Activated T-cell treated with anti-CD3 and anti-CD28 coated beads, Interleukin-2, amount 50 U/mL, for 24 hours (primary cell): Measurements from ENCODE around the gene ZBTB40.

Experiments used
- DNase-seq: peaks from one replicate; pipeline ENCODE4 v3.0.0-alpha.2; 2020
- H3K27ac Mint-ChIP-seq: 2 replicates; pipeline ENCODE4 v1.8.0; 2020; ENCODE audit warnings: mild to moderate bottlenecking, mixed read lengths
- H3K27me3 Mint-ChIP-seq: 2 replicates; pipeline ENCODE4 v1.8.0; 2020; ENCODE audit warnings: mixed read lengths
- H3K36me3 Mint-ChIP-seq: 2 replicates; pipeline ENCODE4 v1.8.0; 2020; ENCODE audit warnings: low read depth, mixed read lengths
- H3K4me1 Mint-ChIP-seq: 2 replicates; pipeline ENCODE4 v1.8.0; 2020; ENCODE audit warnings: low read depth, mixed read lengths
- H3K4me3 Mint-ChIP-seq: 2 replicates; pipeline ENCODE4 v1.8.0; 2020; ENCODE audit warnings: mild to moderate bottlenecking, moderate library complexity, mixed read lengths
- H3K9me3 Mint-ChIP-seq: 2 replicates; pipeline ENCODE4 v1.8.0; 2020; ENCODE audit warnings: mixed read lengths

The ZBTB40 gene

DNA sequence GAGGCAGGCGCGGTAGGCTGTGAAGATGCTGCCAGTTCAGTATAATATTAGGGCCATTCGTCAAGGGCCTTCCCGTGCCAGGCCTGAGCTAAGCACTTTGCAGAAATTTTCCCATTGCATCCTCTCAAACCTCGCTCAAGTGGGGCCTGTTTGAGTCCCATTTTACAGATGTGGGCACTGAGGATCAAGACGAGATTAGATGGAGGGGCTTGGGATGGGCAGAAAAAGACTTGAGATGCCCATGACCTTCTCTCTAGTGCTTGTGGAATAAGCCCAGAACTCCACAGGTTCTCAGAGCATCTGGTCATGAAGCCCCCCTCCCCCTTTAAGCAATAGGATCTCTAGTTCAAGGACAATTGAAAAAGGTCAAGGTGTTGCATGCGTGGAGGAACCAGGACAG, 121.6 kb downstream of the ZBTB40 start:
- DNase-seq: no peak
- Mint-ChIP-seq H3K4me1 (no peaks in the 10 kb centered on the region), H3K9me3 (peaks cover 9% of the 10 kb centered on the region), H3K4me3 (no peak overlapping the region), H3K36me3 (no peaks in the 10 kb centered on the region), H3K27ac (no peak overlapping the region), H3K27me3 (peaks cover 7% of the 10 kb centered on the region)

- H3K4me1 Mint-ChIP-seq: no peaks in the 10 kb centered on the region
- peaks cover 7% of the 10 kb centered on the region for H3K27me3 Mint-ChIP-seq
- no peak for DNase-seq
- peaks cover 15% of the 10 kb centered on the region for H3K9me3 Mint-ChIP-seq
- H3K27ac Mint-ChIP-seq: no peak overlapping the region
- H3K36me3 Mint-ChIP-seq: no peaks in the 10 kb centered on the region
- H3K4me3 Mint-ChIP-seq: no peak overlapping the region
Observed at GRCh38 chr1:22575532-22576149, 124.0 kb downstream of the ZBTB40 start.

GRCh38 chr1:22576150-22576544, 124.5 kb downstream of the ZBTB40 start:
- Mint-ChIP-seq H3K4me1 (no peaks in the 10 kb centered on the region), H3K27ac (no peak overlapping the region), H3K9me3 (peaks cover 15% of the 10 kb centered on the region), H3K4me3 (no peak overlapping the region), H3K36me3 (no peaks in the 10 kb centered on the region), H3K27me3 (peaks cover 7% of the 10 kb centered on the region)
- DNase-seq: no peak

DNA sequence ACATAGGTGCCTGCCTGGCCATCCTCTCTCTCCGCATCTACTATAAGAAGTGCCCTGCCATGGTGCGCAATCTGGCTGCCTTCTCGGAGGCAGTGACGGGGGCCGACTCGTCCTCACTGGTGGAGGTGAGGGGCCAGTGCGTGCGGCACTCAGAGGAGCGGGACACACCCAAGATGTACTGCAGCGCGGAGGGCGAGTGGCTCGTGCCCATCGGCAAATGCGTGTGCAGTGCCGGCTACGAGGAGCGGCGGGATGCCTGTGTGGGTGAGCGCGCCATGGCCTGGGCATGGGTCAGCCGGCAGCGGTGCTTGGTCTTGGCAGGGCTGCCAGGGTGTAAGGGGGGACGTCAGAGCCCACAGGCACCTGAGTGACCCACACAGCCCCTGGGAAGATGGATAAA, 125.0 kb downstream of the ZBTB40 start:
- peaks cover 7% of the 10 kb centered on the region for H3K27me3 Mint-ChIP-seq
- H3K4me1 Mint-ChIP-seq: no peaks in the 10 kb centered on the region
- H3K4me3 Mint-ChIP-seq: no peak overlapping the region
- no peak overlapping the region for H3K27ac Mint-ChIP-seq
- peaks cover 15% of the 10 kb centered on the region for H3K9me3 Mint-ChIP-seq
- DNase-seq: no peak
- H3K36me3 Mint-ChIP-seq: no peaks in the 10 kb centered on the region

DNA sequence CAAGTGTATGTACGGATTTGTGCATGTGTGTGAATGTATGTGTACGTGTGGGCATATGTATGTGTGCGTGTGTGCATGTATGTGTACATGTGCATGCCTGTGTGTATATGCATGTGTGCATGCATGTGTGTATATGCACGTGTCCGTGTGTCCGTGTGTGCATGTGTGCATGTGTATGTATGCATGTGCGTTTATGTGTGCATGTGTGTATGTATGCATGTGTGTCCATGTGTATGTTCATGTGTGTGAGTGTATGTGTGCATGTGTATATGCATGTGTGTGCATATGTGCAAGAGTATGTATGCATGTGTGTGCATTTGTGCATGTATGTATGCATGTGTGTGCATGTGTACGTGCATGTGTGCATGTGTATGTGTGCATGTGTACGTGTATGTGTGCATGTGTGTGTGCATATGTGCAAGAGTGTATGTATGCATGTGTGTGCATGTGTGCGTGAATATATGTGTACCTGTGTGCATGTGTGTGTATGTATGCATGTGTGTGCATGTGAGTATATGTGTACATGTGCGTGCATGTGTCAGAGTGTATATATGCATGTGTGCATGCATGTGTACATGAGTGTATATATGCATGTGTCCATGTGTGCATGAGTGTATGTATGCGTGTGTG, 127.2 kb downstream of the ZBTB40 start:
- H3K27ac Mint-ChIP-seq: no peak overlapping the region
- H3K27me3 Mint-ChIP-seq: no peaks in the 10 kb centered on the region
- no peaks in the 10 kb centered on the region for H3K4me1 Mint-ChIP-seq
- no peak overlapping the region for H3K4me3 Mint-ChIP-seq
- no peak for DNase-seq
- no peaks in the 10 kb centered on the region for H3K36me3 Mint-ChIP-seq
- peaks cover 15% of the 10 kb centered on the region for H3K9me3 Mint-ChIP-seq

- no peak overlapping the region for H3K27ac Mint-ChIP-seq
- no peak for DNase-seq
- peaks cover 15% of the 10 kb centered on the region for H3K9me3 Mint-ChIP-seq
- H3K4me1 Mint-ChIP-seq: no peaks in the 10 kb centered on the region
- no peak overlapping the region for H3K4me3 Mint-ChIP-seq
- H3K36me3 Mint-ChIP-seq: no peaks in the 10 kb centered on the region
- H3K27me3 Mint-ChIP-seq: no peaks in the 10 kb centered on the region
Observed at GRCh38 chr1:22579541-22580155, 128.0 kb downstream of the ZBTB40 start.
